Thoracic aorta (tissue), 2 donors: ENCODE data around the gene LIF. TPM values are rescaled to one million over a fixed set of nuclear protein-coding genes. Genes with fewer than 3 reads are reported as not detected.

Experiments used
- ATAC-seq: fragments of 150-250 bp; one replicate; pipeline ENCODE4 v1.8.0; 2017; ENCODE audit warnings: low read depth; ENCODE audit not compliant: insufficient number of reproducible peaks, low FRiP score
- DNase-seq: peaks from one replicate; pipeline ENCODE4 v3.0.0-alpha.2; 2020; ENCODE audit warnings: low spot score
- H3K27ac ChIP-seq, 2 donors: fragments of 200-600 bp; sonication (generic); 1 replicate in 1 of 2; 2 replicates in 1 of 2; pipeline ENCODE4 v1.5.1; 2016; ENCODE audit warnings: mild to moderate bottlenecking in 2 of 2, moderate library complexity in 2 of 2
- H3K27me3 ChIP-seq: fragments of 200-600 bp; sonication (generic); replicated peaks from 2 replicates; pipeline ENCODE4 v1.6.0; 2016; ENCODE audit warnings: mild to moderate bottlenecking; ENCODE audit not compliant: insufficient read depth
- H3K36me3 ChIP-seq: fragments of 200-600 bp; sonication (generic); one replicate; pipeline ENCODE4 v1.5.1; 2016
- H3K4me1 ChIP-seq, 2 donors: fragments of 200-600 bp; sonication (generic); 1 replicate in 1 of 2; 2 replicates in 1 of 2; pipeline versions ENCODE4 v1.5.1 to v1.6.0; 2016; ENCODE audit warnings: low read depth in 2 of 2, mild to moderate bottlenecking in 1 of 2; ENCODE audit not compliant: control insufficient read depth in 1 of 2
- H3K4me3 ChIP-seq: fragments of 200-600 bp; sonication (generic); 2 replicates; pipeline ENCODE4 v1.5.1; 2016; ENCODE audit warnings: mild to moderate bottlenecking
- H3K9me3 ChIP-seq: fragments of 200-600 bp; sonication (generic); 2 replicates; pipeline ENCODE4 v1.5.1; 2016
- CTCF ChIP-seq: fragments of 200-600 bp; sonication (generic); IDR thresholded peaks from one replicate; pipeline ENCODE4 v1.5.1; 2019; ENCODE audit warnings: antibody characterized with exemption
- total RNA-seq, 2 donors: library from RNA; depleted of rRNA; stranded (reverse); fragments of >200 nt; gene quantifications; one replicate each; pipeline versions ENCODE4 v1.1.0 to v1.2.3, GENCODE V29; 2016

Gene LIF
- total RNA-seq, 2 donors from 2014 or later = 1.4 to 11.3 TPM

GRCh38 chr22:30195245-30196140 is 51.1 kb downstream of the LIF start:
- H3K36me3 ChIP-seq = no peaks in the 10 kb centered on the region
- H3K27ac ChIP-seq = peak overlapping the region; percentile 71 to 78
- no peaks in the 10 kb centered on the region for H3K27me3 ChIP-seq
- no peak for TF ChIP-seq CTCF
- no peak for DNase-seq
- H3K4me3 ChIP-seq = peak overlapping the region; percentile 30
- peak; percentile 30 for ATAC-seq
- peaks cover 10 to 20% of the 10 kb centered on the region in 2 donors for H3K4me1 ChIP-seq
- no peaks in the 10 kb centered on the region for H3K9me3 ChIP-seq

GRCh38 chr22:30193031-30193775 is 53.4 kb downstream of the LIF start:
- Histone ChIP-seq H3K27me3 (no peaks in the 10 kb centered on the region), H3K9me3 (no peaks in the 10 kb centered on the region), H3K27ac (no peak overlapping the region), H3K4me3 (no peak overlapping the region), H3K36me3 (no peaks in the 10 kb centered on the region), H3K4me1 (peaks cover 10 to 20% of the 10 kb centered on the region in 2 donors)
- ATAC-seq (no peak), DNase-seq (no peak)
- TF ChIP-seq CTCF = no peak

- Histone ChIP-seq H3K4me3 (no peak overlapping the region), H3K4me1 (peaks cover 10 to 20% of the 10 kb centered on the region in 2 donors), H3K36me3 (no peaks in the 10 kb centered on the region), H3K27me3 (no peaks in the 10 kb centered on the region), H3K27ac (no peak overlapping the region), H3K9me3 (no peaks in the 10 kb centered on the region)
- TF ChIP-seq CTCF = no peak
- no peak for ATAC-seq
- no peak for DNase-seq
Observed at GRCh38 chr22:30192427-30192826, 54.1 kb downstream of the LIF start.

GRCh38 chr22:30191040-30191701 is 55.4 kb downstream of the LIF start:
- DNase-seq = no peak
- H3K9me3 ChIP-seq = no peaks in the 10 kb centered on the region
- no peak overlapping the region for H3K27ac ChIP-seq
- H3K4me1 ChIP-seq = peaks cover 0 to 10% of the 10 kb centered on the region in 2 donors
- no peaks in the 10 kb centered on the region for H3K36me3 ChIP-seq
- H3K27me3 ChIP-seq = no peaks in the 10 kb centered on the region
- H3K4me3 ChIP-seq = no peak overlapping the region
- no peak for ATAC-seq
- no peak for TF ChIP-seq CTCF

GRCh38 chr22:30190574-30190973 is 56.0 kb downstream of the LIF start:
- no peak for TF ChIP-seq CTCF

More at GRCh38 chr22:30190574-30190973, 56.0 kb downstream of the LIF start:
- Histone ChIP-seq H3K4me3 (no peak overlapping the region), H3K9me3 (no peaks in the 10 kb centered on the region), H3K27ac (no peak overlapping the region), H3K4me1 (peaks cover 0 to 4% of the 10 kb centered on the region in 2 donors), H3K27me3 (no peaks in the 10 kb centered on the region), H3K36me3 (no peaks in the 10 kb centered on the region)
- ATAC-seq (no peak), DNase-seq (no peak)
